ENCODE results near the gene ATP6V0D1.

- TF ChIP-seq CTCF (IDR thresholded peaks at IDR 0.05) (no peak), EZH2 (IDR thresholded peaks at IDR 0.05; ENCODE audit: borderline replicate concordance, insufficient read depth, low read depth, low read length, poor library complexity, severe bottlenecking) (no peak)
Measured at GRCh38 chr16:67396159-67397035, 84.6 kb downstream of the ATP6V0D1 start.
